GM18511 (cell line): ENCODE data around the gene FYB1.
"Not testable (repeated sequence)": the region's sequence is repeated elsewhere in the genome, so short reads cannot be mapped to it uniquely, and the experiment has no call there.

ENCODE experiments used
- ATAC-seq: cut with Tn5 transposase; IDR thresholded peaks from one replicate; pipeline ENCODE4 v1.9.1; 2021; ENCODE audit warnings: mild to moderate bottlenecking, moderate library complexity; ENCODE audit not compliant: unreplicated experiment

The FYB1 gene

GRCh38 chr5:39219437-39219836, at the start of gene FYB1:
TSS of gene FYB1 (minus strand) at chr5:39219563. CDS start at chr5:39202960, 16,603 bp downstream.
- no peak for ATAC-seq

DNA sequence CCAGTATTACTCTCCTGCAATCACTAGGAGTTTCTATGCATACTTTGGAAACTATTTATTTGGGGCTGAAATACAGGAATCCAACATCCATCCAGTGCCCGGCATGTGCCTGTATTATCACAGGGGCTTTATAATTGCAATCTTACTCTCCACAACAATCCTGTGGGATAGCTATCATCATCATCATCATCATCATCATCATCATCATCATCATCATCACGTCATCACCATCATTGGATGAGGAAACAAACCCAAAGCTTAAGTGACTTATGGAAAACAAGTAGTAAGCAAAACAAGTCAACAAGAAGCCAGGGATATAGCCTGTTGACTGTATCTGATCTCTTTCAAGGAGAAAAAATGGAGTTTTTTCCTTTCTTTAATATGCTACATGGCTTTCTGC, 47.8 kb upstream of the FYB1 start:
- no peak for ATAC-seq

- no peak for ATAC-seq
These were observed 47.1 kb upstream of the FYB1 start for GRCh38 chr5:39266442-39266841.

DNA sequence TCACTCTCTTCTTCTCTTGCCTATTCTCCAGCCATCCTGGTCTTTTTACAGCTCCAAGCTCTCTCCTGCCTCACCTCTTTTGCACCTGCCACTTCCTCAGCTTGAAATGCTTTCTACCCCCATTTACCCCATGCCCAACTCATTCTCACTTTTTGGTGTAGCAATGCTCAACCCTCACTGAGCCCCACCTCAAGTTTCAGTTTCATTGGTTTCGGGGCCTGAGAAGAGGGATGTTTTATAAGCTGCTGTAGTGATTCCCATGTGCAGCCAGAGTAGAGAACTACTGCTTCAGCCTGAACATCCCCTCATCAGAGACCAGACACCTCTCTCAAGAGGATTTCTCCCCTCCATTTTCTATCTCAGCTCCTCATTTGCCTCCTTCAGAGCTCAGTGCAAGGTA, 45.2 kb upstream of the FYB1 start:
- ATAC-seq: peak; percentile 96

GRCh38 chr5:39262981-39263380, 43.6 kb upstream of the FYB1 start:
- ATAC-seq: no peak

DNA sequence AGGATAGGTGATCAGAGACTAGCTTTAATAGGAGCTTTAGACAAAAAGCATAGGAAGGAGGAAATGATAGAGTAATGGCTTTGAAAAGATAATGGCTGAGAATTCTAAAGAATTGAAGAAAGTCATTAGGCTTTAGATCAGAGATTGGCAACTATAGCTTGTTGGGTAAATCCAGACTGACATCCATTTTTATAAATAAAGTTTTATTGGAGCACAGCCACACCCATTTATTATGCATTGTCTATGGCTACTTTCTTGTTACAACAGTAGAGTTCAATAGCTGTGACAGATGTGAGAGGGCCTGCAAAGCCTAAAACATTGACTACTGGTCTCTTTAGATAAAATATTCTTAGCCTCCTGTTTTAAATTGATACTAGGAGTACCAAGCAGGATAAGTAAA, 40.7 kb upstream of the FYB1 start:
- ATAC-seq: no peak

DNA sequence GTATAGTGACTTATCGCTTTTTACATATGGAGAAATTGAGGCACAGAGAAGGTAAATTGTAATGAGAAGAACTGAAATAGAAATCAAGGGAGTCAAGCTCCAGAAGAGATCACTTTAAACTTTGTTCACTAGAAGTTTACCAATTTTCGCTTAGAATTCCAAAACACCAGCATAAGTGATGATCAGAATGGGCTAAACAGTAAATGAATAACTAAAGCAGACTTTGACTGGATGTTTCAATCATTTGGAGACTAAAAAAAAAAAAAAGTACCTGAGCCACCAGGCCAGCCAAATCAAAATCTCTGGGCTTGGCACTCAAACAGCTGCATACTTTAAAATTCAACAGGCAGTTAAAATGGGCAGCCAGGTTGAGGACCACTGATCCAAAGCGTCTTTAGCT, 38.2 kb upstream of the FYB1 start:
- no peak for ATAC-seq

DNA sequence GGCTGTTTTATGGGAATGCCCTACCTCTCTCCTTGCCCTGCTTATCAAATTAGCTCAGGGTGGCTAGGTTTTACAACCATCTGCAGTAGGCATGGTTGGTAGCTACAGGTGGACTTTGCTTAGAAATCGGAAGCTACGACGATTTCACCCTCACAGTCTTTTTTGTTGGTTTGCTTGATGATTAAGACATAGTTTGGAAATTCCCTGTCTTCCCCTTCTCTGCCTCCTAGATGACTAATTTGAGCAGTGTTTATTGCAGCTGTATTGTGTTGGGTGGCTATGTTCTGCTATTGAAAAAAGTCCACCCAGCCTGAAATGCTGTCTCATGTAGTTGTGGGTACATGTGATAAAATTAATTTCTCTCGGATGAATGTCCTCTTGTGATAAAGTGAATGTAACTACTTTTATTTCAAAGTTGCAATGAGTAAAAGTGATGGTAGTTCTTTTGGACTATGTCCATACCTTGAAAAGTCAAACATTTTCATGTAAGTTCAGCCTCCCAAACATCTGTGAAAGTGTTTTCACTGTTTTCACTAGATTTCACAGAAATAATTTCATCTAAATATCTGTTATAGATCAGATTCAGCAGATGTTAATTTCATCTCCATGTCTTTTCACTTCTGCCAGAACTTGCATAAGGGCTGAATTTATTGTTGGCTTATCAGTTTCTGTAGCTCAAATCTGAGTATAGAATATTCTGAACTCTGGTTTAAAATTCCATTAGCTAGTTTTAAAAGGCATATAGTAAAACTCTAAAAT, 37.3 kb upstream of the FYB1 start:
- peak; percentile 63 for ATAC-seq

- ATAC-seq: no peak
These were observed 36.0 kb upstream of the FYB1 start for GRCh38 chr5:39255406-39255805.

DNA sequence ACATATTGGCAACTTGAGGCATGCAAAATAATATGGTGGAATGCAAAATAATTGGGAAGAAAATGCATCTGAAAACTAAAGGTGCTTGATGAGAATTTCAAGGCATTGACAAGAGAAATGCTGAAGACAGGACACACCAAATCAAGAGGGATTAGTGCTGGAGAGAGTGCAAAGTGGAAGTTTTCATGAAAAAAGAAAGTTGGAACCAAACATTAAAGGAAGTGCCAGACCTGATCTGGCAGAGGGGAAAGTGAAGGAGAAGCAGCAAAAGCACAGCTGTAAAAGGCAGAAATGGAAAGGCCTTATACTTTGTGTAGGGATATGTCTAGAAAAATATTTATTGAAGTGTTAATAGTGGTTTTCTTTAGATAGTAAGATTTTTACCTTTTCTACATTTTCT, 35.3 kb upstream of the FYB1 start:
- no peak for ATAC-seq

- ATAC-seq: no peak
These were observed 33.8 kb upstream of the FYB1 start for GRCh38 chr5:39253196-39253595.

- no peak for ATAC-seq
These were observed 30.4 kb upstream of the FYB1 start for GRCh38 chr5:39249564-39250274.

- no peak for ATAC-seq
These were observed 29.7 kb upstream of the FYB1 start for GRCh38 chr5:39249069-39249468.

- ATAC-seq: no peak
These were observed 21.4 kb upstream of the FYB1 start for GRCh38 chr5:39240750-39241149.

GRCh38 chr5:39238366-39239105, 19.2 kb upstream of the FYB1 start:
- ATAC-seq: no peak

DNA sequence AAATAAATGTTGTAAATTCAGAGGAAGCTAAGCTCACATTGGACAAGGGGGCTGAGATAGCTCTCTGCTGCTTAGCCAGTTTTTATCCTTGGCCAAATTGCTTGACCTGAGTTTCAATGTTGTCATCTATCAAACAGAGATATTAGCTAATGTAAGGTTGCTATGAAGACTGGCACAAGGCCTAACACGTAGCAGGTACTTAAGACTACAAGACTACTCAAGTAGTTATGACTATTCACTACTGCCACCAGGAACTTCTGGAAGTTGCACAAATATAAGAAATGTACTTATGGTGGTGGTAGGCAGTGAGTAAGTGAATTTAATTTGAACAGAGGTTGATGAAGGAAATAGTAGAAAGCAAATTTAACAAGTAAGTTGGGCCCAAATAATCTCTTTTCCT, 17.4 kb upstream of the FYB1 start:
- no peak for ATAC-seq

DNA sequence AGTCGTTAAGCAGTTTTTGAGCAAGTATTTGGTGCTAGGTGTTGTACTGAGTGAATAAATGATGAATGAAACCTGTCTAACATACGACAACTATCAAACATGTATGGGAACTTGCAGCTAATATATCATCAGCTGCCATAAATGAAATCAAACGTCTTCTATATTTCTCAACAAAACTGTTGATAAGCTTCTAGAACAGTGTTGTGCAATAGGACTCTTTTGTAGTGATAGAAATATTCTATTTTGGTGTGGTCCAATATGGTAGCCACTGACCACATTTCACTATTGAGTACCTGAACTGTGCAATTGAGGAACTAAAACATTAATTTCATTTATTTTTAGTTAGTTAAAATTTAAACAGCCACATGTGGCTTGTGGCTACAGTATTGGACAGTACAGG, 16.3 kb upstream of the FYB1 start:
- ATAC-seq: no peak

DNA sequence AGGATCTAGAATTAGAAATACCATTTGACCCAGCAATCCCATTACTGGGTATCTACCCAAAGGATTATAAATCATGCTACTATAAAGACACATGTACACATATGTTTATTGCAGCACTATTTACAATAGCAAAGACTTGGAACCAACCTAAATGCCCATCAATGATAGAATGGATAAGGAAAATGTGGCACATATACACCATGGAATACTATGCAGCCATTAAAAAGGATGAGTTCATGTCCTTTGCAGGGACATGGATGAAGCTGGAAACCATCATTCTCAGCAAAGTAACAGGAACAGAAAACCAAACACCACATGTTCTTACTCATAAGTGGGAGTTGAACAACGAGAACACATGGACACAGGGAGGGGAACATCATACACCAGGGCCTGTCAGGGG, 15.1 kb upstream of the FYB1 start:
- not testable (repeated sequence) for ATAC-seq

- ATAC-seq: no peak
These were observed 14.4 kb upstream of the FYB1 start for GRCh38 chr5:39233783-39234182.

GRCh38 chr5:39231705-39232525, 12.6 kb upstream of the FYB1 start:
- peak; percentile 85 for ATAC-seq

DNA sequence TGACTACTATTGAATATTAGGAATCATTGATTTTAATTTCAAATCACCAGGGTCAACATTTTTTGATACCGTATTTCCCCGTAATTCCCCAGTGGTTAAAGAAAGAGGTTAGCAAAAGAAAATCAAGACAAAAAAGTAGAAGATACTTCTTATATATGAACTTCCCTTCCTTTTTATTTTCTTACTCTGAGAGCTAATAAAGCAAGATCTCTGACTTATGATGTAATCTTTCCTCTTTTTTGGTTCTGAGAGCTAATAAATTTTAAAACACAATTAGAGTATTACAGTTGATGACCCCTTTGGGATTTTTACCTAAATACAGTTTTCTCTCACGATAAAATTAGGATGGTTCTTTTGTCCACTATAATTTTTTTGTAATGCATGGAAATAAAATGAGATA, 9.2 kb upstream of the FYB1 start:
- ATAC-seq: no peak
